ENCODE data around the gene PLPP4.

PLPP4 gene

GRCh38 chr10:120428754-120429153, 28.3 kb upstream of the PLPP4 start:
- no peaks in the 10 kb centered on the region for H3K4me1 ChIP-seq (ENCODE audit: control insufficient read depth in 1 of 2, insufficient read depth in 1 of 2, low read depth in 1 of 2, low read length in 1 of 2)
- no peaks in the 10 kb centered on the region for H3K36me3 ChIP-seq
- no peak overlapping the region for H3K4me3 ChIP-seq (ENCODE audit: low read depth in 1 of 2, low read length in 1 of 2)
- H3K27me3 ChIP-seq = peaks cover 21% of the 10 kb centered on the region
- TF ChIP-seq CTCF (IDR thresholded peaks at IDR 0.05) = no peak
- no peaks in the 10 kb centered on the region for H3K9me3 ChIP-seq
- H3K27ac ChIP-seq = no peak overlapping the region

GRCh38 chr10:120429395-120429794, 27.6 kb upstream of the PLPP4 start:
- Histone ChIP-seq H3K27me3 (peaks cover 21% of the 10 kb centered on the region), H3K4me3 (ENCODE audit: low read depth in 1 of 2, low read length in 1 of 2) (no peak overlapping the region), H3K36me3 (no peaks in the 10 kb centered on the region), H3K4me1 (ENCODE audit: control insufficient read depth in 1 of 2, insufficient read depth in 1 of 2, low read depth in 1 of 2, low read length in 1 of 2) (no peaks in the 10 kb centered on the region), H3K27ac (no peak overlapping the region), H3K9me3 (no peaks in the 10 kb centered on the region)
- no peak for TF ChIP-seq CTCF (IDR thresholded peaks at IDR 0.05)

- H3K4me3 ChIP-seq (ENCODE audit: low read depth in 1 of 2, low read length in 1 of 2) = no peak overlapping the region
- TF ChIP-seq CTCF (IDR thresholded peaks at IDR 0.05) = no peak
Observed at GRCh38 chr10:120431251-120431651, 25.8 kb upstream of the PLPP4 start.

GRCh38 chr10:120432209-120432608, 24.8 kb upstream of the PLPP4 start:
- no peak for TF ChIP-seq CTCF (IDR thresholded peaks at IDR 0.05)
- no peak overlapping the region for H3K27ac ChIP-seq
- no peak overlapping the region for H3K4me3 ChIP-seq (ENCODE audit: low read depth in 1 of 2, low read length in 1 of 2)
- H3K4me1 ChIP-seq (ENCODE audit: control insufficient read depth in 1 of 2, insufficient read depth in 1 of 2, low read depth in 1 of 2, low read length in 1 of 2) = no peaks in the 10 kb centered on the region
- H3K9me3 ChIP-seq = no peaks in the 10 kb centered on the region
- H3K27me3 ChIP-seq = peaks cover 21% of the 10 kb centered on the region
- H3K36me3 ChIP-seq = no peaks in the 10 kb centered on the region

More at GRCh38 chr10:120431251-120431651, 25.8 kb upstream of the PLPP4 start:
- no peaks in the 10 kb centered on the region for H3K36me3 ChIP-seq
- no peaks in the 10 kb centered on the region for H3K4me1 ChIP-seq (ENCODE audit: control insufficient read depth in 1 of 2, insufficient read depth in 1 of 2, low read depth in 1 of 2, low read length in 1 of 2)
- no peaks in the 10 kb centered on the region for H3K9me3 ChIP-seq
- H3K27me3 ChIP-seq = peaks cover 21% of the 10 kb centered on the region
- H3K27ac ChIP-seq = no peak overlapping the region

- H3K27me3 ChIP-seq = peaks cover 21% of the 10 kb centered on the region
- TF ChIP-seq CTCF (IDR thresholded peaks at IDR 0.05) = no peak
- H3K4me1 ChIP-seq (ENCODE audit: control insufficient read depth in 1 of 2, insufficient read depth in 1 of 2, low read depth in 1 of 2, low read length in 1 of 2) = no peaks in the 10 kb centered on the region
- H3K4me3 ChIP-seq (ENCODE audit: low read depth in 1 of 2, low read length in 1 of 2) = no peak overlapping the region
- no peak overlapping the region for H3K27ac ChIP-seq
- H3K36me3 ChIP-seq = no peaks in the 10 kb centered on the region
- H3K9me3 ChIP-seq = no peaks in the 10 kb centered on the region
Observed at GRCh38 chr10:120433141-120433540, 23.9 kb upstream of the PLPP4 start.
